ENCODE results near the gene PPFIBP2.

DNA sequence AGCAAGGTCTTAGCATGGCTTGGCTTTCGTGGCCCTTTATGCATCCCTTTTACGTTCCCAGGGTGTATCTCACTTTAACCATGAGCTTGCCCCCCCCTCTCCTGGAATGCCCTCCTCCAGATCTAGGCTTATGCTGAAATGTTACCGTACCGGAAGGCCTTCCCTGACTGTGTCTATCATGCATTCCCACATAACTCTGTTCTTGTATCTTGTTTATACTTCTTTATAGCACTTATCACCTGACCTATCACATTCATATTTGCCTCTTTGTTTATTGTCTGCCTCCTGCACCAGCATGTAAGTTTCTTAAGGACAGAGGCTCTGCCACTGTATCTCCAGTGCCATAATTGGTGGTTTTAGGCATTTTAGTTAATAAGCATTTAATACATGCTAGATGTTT, 38.9 kb downstream of the PPFIBP2 start:
- TF ChIP-seq, protein P1, sequence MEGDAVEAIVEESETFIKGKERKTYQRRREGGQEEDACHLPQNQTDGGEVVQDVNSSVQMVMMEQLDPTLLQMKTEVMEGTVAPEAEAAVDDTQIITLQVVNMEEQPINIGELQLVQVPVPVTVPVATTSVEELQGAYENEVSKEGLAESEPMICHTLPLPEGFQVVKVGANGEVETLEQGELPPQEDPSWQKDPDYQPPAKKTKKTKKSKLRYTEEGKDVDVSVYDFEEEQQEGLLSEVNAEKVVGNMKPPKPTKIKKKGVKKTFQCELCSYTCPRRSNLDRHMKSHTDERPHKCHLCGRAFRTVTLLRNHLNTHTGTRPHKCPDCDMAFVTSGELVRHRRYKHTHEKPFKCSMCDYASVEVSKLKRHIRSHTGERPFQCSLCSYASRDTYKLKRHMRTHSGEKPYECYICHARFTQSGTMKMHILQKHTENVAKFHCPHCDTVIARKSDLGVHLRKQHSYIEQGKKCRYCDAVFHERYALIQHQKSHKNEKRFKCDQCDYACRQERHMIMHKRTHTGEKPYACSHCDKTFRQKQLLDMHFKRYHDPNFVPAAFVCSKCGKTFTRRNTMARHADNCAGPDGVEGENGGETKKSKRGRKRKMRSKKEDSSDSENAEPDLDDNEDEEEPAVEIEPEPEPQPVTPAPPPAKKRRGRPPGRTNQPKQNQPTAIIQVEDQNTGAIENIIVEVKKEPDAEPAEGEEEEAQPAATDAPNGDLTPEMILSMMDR (IDR thresholded peaks at IDR 0.05), result no peak
- no peak for TF ChIP-seq POLR2A (IDR thresholded peaks at IDR 0.05)
